NOMO-1 treated with DMSO at 0.1 percent for 48 hours (cell line): Measurements from ENCODE around the gene FAM237A.

Experiments used
- DNase-seq: peaks from one replicate; lab custom pipeline; 2025; ENCODE audit not compliant: unreplicated experiment; lab: John Stamatoyannopoulos, UW

FAM237A gene

DNA sequence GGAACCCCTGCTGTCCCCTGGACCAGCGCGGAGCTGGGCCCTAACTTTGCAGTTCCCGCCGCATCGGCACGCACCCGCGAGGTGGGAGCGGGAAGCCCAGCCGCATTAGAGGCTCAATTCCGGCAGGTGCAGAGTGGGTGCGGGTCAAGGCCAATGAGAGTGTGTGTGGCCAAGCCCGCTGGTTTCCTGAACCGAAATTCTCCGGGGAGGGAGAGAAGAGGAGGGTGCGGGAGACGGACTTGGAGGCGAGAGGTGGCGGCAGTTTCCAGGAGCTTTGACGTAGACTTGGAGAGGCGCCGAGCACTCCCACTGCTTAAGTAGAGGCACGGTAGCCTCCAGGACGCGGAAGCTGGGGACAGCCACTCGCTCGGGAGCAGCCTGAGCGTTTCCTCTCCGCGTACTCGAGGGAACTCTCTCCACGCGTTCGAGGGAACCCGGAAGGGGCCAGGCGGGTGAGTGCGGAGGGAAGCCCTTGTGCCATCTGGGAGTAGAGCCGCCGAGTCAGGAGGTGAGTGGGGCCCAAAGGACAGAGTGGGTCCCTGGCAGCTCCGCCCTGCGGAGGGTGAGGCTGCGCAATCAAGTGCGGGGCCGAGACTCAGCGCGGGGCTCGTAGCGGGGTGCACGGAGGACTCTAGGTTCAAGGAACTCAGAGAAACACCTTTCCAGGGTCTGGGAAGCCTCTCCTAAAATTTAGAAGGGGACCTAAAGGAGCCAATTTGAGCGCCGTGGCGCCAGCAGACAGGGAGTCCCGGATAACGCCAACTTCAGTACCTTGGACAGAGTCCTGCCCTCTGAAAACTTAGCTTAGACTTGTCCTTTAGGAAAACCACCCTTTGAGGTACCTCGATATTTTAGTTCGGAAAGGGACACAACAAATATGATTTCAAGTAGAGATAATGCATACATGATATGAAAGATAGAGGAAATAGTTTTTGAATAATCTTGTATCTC, at the start of gene FAM237A:
TSS of gene FAM237A (plus strand) at position 413 of the 951 bp plus-strand sequence. CDS start 1,750 bp downstream, outside the sequence.
- no peak for DNase-seq

DNA sequence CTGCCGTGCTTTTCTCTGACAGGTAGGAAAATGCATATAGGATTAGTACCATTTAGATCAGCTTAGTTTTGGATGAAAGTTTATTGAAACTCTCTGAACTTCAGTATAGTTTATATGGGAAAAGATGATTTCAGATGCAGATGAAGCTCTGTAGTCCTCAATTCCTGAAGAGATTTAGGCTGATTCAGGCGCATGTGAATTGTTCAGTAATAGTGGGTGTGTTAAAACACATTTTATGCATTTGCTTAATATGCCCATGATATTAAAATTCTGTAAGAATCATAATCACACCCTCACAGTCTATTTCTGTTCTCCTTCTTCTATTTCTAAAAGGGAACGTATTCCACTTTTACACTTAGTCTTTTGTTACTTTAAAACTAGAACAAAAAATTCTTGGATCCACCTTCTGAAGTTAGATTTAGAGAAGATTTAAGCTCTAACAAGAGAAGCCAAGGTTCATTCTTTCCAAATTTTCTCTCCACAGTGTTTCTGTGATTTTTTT, 44.5 kb upstream of the FAM237A start:
- DNase-seq: no peak

DNA sequence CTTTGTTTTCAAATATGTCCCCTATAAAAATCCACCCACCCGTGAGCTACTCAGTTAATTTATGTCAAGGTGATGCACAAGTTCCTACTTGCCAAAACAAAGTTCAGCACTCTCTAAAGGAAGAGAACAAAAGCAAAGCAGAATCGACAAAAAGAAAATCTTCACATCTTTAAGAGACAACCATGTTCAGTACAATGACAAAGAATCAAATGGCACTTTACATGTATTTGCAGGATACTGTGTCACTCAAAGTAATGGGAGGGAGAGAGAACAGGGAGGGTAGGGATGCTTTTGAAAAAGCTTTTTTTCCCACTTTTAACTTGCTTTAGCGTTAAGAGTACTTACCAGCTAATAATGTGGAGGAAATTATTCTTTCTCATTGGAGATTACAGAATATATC, 39.0 kb upstream of the FAM237A start:
- no peak for DNase-seq

DNA sequence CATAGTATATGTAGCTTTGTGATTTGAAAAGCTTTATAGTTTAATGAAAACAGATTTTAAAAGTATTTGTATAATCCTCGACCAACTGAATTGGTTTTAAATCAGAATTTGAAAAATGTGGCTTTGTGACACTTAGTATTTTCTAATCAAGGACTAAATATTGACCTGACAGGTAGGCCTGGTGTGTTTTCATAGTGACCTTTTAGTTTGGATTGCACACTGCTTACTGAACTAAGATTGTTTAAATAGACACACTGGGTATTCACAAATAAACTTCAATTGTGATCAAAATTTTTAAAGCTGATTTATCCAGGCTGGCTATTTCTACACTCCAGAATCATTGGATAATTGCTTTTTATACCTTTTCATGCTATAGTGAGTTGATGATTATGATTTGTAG, 31.8 kb upstream of the FAM237A start:
- no peak for DNase-seq

DNA sequence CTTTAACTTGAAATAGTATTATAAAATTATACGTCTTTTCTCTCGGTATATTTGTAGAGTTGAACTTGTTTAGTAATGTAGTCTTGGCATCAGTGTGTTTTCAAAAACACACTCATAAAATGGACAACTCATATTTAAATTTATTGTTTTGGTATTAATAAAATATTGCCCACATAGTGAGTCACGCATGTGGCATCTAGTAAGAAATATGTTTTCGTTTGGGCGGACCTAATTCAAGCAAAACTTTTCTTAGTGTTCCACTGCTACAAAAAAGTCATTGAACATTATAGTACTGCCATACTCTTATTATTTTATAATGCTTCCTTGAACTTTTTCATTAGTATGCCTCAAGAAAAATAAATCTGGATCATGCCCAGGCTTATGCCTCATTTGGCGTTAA, 31.1 kb upstream of the FAM237A start:
- no peak for DNase-seq

DNA sequence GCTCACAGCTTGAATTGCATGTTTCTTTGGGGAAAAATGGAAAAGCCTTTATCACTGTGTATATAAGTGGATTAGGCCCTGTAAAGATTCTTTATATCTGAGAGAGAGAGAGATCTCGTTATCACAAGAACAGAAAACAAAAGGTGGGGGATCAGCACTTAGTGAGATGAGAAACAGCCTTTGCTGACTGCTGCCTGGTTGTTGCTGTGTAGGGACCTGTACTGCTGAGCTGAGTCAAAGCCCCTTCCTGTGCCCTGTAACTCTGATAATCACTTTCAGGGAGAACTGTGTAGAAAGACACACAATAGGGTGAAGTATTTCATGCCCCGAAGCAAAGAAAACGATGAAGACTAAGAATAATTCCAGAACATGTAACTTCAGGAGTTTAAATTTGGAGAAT, 30.6 kb upstream of the FAM237A start:
- no peak for DNase-seq

DNA sequence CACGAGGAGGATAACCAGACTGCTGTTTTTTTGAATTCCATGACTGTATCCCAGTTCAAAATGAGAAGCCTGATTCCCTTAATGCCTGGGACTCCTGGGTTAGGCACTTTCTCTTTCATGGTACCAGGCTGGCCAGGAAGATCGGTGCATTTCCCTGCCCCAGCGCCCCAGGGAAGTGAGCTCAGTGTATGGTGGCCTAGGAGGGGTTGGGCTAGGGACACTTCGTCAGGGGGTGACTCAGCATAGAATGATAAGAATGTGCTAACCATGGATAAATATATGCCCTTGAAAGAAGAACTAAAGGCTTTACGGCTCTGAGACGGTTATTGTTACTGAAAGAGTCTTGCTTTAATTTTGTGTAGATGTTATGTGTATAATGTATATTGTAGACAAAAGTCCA, 27.5 kb upstream of the FAM237A start:
- DNase-seq: peak; percentile 64

DNA sequence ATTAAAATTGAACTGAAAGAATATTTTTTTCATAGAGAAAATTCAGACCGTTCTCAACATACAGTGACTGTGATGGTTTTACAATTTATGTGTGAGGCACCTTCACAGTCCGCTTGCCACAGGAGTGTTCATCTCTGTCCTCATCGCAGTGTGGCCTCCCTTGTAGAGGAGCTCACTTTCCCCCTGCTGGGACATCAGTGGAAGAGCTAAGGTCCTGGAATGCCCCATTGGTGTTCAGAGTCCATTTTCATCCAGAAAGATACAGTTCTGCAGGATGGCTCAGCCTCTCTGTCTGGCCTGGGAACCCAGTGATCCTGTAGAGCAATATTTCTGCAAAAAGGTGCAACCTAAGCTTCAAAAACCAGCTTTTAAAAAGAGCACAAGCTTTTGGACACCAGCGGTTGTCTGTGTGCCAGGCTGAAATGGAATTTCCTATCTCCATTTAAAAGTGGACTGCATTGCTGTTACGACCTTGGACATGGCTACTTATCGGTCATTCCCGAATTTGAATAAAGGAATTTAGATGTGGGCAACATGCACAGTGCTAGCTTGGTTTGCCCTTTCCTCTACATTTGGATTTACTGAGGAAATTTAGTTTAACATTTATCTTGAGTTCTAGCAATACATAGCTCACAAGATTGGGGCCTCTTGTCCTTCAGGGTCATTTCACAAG, 26.7 kb upstream of the FAM237A start:
- no peak for DNase-seq

DNA sequence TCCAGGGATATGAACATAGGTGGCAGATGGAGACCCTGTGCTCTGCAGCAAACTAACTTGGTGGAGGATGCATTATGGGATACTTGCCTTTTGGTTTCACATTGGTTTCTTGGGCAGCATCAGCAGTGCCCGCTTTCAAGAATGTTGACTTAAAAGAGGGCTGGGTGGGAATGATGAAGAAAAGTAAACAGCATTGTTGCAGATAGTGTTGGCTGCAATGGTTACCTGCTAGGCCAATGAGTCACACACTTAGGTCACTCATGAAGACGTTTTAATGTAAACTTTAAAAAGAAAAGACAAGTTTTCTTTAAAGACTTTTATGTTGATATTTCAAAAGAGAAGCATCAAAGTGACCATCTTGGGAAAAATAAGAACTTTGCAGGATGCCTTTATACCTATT, 26.1 kb upstream of the FAM237A start:
- no peak for DNase-seq

DNA sequence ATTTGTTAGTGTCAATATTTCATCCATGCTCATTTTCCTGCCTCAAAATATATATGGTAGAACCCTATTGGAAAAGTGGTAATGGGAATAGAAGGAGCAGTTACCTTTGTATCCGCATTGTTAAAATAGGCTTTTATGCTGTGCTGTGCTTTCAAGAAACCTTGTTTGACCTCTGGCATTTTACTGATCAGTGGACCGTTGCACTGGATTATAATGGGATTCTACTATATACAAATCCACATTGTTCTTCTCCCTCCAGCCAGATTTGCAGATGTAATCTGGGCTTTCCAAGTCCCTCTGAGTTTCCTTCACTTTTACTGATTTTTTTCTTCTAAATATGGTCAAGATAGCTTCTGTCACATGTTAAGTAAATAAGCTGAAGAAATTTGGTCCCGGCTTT, 23.3 kb upstream of the FAM237A start:
- no peak for DNase-seq

DNA sequence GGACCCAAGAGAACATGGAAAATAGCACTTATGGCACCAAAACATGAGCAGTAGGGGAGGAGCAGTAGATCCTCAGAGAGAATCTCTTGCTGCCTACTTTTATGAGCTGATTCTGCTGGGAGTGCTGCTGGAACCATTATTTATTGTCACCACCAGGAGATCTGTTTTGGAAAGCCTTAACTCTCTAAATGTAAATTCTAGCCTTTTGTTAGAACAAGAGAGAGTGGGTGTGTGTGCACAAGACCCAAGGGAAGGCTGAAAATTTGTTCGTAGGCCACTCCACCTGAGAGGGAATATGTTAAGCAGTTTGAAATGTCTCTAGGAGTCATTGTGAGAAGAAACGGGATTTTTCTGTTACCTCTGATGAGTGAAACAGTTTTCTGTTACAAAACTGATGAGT, 16.2 kb upstream of the FAM237A start:
- DNase-seq: no peak

DNA sequence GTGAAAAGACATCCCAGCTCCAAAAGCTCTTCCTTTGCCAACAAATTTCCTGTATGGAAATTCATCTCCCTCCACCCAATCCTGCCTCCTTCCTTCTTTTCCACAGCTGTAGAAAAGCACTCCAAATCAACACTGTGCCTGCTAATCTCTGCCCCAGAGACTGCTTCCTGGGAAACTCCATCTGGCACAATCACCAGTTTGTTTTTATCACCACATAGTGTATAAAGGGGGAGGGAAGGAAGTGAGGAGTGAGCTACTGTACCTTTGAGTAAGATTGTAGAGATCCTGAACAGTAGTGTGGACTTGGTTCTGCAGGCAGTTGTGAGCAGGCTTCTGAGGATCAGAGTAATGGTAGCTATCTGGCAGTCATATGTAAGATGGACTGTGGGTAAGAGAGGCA, 14.7 kb upstream of the FAM237A start:
- no peak for DNase-seq

DNA sequence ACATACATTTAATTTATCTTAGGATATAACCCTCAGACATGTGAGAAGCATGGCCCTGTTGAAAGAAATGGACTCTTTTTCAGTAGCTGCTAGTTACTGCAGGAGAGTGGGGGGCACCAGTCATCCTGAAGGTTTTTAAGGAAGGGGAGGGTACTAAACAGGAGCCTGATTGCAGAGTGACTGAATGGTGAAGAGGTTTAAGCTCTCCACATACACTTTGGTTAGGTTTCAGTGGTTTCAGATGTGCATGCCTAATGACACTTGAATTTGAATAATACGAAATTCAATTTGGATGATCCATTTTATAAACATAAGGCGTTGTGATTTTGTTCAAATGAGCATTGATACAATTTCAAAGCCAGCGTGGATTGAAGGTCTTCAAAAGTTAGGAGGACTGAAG, 10.9 kb upstream of the FAM237A start:
- no peak for DNase-seq

DNA sequence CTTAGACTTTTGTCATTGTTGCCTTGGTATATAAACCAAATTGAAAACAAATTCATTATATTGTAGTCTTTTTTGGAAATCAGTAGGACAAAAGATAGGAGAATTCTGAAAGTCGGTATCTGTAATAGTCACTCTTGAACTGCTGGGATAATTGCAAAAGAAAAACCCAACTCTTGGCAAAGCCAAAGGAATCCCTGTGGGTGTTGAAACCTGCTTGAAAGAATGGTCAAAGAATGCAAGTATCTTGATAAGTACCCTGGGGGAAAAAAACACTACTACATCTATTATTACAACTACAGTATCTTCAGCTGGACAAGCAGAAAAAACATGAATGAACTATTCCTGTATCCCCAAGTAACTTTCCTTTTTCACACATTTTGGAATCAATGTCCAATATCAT, 7.3 kb upstream of the FAM237A start:
- DNase-seq: no peak

DNA sequence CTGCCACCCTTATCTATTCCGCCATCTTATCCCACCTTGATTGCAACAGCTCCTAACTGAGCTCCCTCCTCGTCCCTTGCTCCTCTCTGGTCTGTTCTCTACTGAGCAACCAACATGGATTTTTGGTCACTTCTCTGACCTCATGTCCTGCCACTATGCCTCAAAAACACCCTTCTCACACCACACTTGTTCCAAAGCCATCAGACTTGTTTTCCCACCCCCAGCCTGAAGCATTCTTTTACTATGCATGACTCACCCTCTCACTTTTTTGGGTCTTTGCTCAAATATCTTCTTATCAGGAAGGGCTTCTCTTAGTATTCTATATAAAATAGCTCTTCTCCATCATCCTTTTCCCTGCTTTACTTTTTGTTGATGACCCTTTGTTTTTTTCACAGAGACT, 2.7 kb upstream of the FAM237A start:
- no peak for DNase-seq

DNA sequence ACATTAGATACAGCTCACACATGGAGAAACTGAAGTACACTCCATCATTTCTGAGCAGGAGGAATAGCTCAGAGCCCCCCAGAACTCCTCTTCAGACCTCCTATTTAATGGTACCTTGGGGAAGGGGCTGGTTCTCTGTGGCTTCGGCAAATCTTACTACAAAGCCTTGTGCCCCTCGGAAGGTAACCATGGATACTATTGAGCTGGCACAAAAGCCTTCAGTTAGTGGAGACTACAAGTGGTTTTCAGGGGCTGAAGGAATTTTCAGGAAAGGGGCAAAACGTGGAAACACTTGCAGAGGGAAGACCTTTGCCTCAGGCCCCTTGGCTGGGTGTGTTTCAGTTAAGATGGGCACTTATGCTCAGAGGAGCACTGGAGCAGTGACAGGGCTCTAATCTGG, 1.1 kb upstream of the FAM237A start:
- no peak for DNase-seq

DNA sequence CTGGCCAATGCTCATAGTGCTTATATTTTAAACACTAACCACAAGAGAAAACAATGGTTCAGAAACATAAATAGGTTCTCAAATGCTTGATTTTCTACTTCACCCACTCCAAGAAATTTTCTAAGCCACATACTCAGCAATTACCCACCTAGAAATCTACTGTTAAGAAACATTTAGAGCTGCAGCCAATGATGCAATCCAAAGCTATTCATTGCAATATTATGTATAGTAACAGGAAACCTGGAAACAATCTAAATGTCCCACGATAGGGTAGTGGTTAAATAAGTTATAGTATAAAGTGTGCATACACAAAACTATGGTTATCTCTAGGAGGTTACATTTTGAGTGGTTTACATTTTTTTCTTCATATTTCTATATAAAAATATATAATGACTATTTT, 5.7 kb downstream of the FAM237A start:
- no peak for DNase-seq

DNA sequence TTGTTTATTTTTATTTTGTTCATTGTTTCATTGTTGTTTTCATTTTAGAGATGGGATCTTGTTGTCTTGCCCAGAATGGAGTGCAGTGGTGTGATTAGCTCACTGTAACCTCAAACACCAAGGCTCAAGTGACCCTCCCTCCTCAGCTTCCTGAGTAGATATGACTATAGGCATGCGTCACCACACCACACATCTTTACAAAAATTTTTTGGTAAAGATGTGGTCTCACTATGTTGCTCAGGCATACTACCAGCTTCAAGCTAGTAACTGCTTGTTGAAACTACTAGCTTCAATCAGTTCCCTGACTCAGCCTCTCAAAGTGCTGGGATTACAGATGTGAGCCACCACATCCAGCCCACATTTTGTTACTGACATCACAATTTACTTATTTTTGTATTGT, 14.8 kb downstream of the FAM237A start:
- DNase-seq: no peak

DNA sequence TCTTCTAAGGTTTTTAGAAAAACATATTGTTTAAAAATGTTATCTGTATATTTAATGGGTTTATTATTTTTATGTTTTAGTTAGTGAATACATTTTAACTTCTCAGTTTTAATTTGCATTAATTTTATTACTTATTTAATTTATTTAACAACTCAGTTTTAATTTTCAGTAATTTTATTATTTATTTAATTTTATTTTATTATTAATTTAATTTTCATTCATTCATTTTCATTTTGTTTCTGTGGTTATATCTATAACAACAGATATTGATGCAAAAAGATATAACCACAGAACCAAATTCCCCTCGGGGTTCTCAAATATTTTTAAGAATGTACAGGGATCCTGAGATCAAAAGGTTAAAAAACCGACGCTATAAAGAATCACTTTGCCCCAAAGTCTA, 23.0 kb downstream of the FAM237A start:
- DNase-seq: no peak

DNA sequence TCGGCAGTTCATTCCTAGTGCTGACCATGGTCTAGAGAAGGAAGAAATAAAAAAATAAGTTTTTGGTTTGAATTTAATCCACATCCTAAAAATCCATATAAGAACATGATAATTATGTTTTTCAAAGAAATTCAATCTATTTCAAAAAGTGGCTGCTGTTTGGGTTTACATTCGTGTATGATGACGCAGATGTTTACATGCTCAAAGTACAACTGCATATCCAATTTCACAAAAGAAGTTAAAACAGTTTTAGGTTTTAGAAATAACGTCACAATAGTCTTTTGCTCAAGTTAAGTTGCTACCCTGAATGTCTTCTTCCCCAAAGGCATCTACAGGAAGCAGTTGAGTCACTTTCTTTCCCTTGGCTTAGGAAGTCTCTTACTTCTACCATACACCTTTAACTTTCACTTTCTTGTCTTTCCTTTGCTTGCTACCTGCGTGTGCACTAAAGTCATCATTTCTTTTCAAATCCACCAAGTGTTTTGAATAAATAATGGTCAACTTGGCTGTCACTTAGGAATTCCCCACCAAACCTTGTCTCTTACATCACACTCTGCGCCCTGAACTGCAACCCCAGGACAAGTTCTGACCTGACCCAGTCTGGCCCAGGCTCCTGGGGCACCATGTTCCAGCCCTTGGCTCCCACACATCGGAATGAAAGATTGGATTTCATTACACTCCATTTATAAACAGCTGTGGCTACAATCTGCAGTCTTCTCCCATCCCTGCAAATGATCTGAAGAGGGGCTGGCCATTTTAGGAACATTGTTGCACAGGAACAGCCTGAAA, 28.4 kb downstream of the FAM237A start:
- no peak for DNase-seq

DNA sequence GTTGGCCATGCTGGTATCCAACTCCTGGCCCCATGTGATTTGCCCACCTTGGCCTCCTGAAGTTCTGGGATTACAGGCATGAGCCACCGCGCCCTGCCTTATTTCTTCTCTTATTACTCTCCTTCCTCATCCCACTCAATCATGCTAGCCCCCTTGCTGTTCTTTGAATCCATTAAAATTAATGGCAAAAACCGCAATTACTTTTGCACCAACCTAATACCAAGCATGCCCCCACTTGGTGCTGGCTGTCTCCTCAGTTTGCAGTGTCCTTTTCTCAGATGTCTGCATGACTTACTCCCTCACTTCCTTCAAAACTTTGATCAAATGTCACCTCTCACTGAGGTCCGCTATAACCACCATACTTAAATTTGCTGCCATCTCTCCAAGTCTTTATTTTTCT, 41.3 kb downstream of the FAM237A start:
- DNase-seq: no peak
